HL-60 (cell line): ENCODE results near the gene KLF2.

Experiments
- DNase-seq, 2 experiments: peaks; one replicate each; pipeline ENCODE4 v3.0.0-alpha.2; 2010 to 2020; ENCODE audit warnings: low read depth in 1 of 2, low spot score in 1 of 2
- H3K27ac ChIP-seq: fragments of 250-450 bp; sonication (Bioruptor Pico); replicated peaks from 2 replicates; pipeline ENCODE4 v1.5.1; 2020; ENCODE audit warnings: mild to moderate bottlenecking, moderate library complexity
- H3K27me3 ChIP-seq: fragments of 250-450 bp; sonication (Bioruptor Pico); 2 replicates; pipeline ENCODE4 v1.5.1; 2021; ENCODE audit warnings: mild to moderate bottlenecking, moderate library complexity; ENCODE audit not compliant: insufficient read depth, poor library complexity, severe bottlenecking
- H3K4me3 ChIP-seq: replicated peaks from 2 replicates; pipeline ENCODE4 v1.5.1; 2011; ENCODE audit warnings: mild to moderate bottlenecking, control low read depth, low read length; ENCODE audit not compliant: insufficient read depth
- CTCF ChIP-seq: IDR thresholded peaks from one replicate; pipeline ENCODE4 v1.5.1; 2011; ENCODE audit warnings: low read length, control low read depth, inconsistent platforms; ENCODE audit not compliant: insufficient read depth
- GABPA ChIP-seq: IDR thresholded peaks from 2 replicates; pipeline ENCODE4 v1.6.1; 2012; ENCODE audit warnings: low read depth
- POLR2AphosphoS5 ChIP-seq: IDR thresholded peaks from 2 replicates; pipeline ENCODE4 v1.6.1; 2012; ENCODE audit warnings: low read depth
- REST ChIP-seq: IDR thresholded peaks from 2 replicates; pipeline ENCODE4 v1.6.1; 2012; ENCODE audit warnings: low read depth; ENCODE audit not compliant: insufficient replicate concordance
- SPI1 ChIP-seq: IDR thresholded peaks from 2 replicates; pipeline ENCODE4 v1.6.1; 2012; ENCODE audit warnings: low read depth, mild to moderate bottlenecking, borderline replicate concordance

KLF2 gene

GRCh38 chr19:16327911-16328823 lies 3.5 kb downstream of the KLF2 start:
- DNase-seq, result peak; percentile 98 to 100
- H3K27ac ChIP-seq, result peak overlapping the region; percentile 78
- H3K27me3 ChIP-seq, result peaks cover 17% of the 10 kb centered on the region
- peak overlapping the region; percentile 19; the same call in 1 of the 2 replicates for H3K4me3 ChIP-seq
- TF ChIP-seq REST (no peak), SPI1 (peak; percentile 85), GABPA (peak; percentile 58), POLR2AphosphoS5 (peak; percentile 98), CTCF (no peak)

GRCh38 chr19:16328824-16329482 lies 4.3 kb downstream of the KLF2 start:
- peak in 1 of 2 experiments; percentile 46 for DNase-seq
- TF ChIP-seq SPI1 (no peak), POLR2AphosphoS5 (no peak), GABPA (no peak), REST (no peak), CTCF (no peak)
- Histone ChIP-seq H3K27ac (peak overlapping the region; percentile 63), H3K4me3 (no peak overlapping the region), H3K27me3 (peaks cover 10% of the 10 kb centered on the region)

GRCh38 chr19:16330368-16330801 lies 5.8 kb downstream of the KLF2 start:
- Histone ChIP-seq H3K4me3 (no peak overlapping the region), H3K27ac (no peak overlapping the region), H3K27me3 (peaks cover 7% of the 10 kb centered on the region)
- peak in 1 of 2 experiments; percentile 44 for DNase-seq
- TF ChIP-seq SPI1, result no peak
- no peak for TF ChIP-seq CTCF
- no peak for TF ChIP-seq REST
- TF ChIP-seq GABPA, result no peak
- TF ChIP-seq POLR2AphosphoS5, result no peak
